ENCODE results near the gene SETBP1. TPM values are rescaled to one million over a fixed set of nuclear protein-coding genes. Genes with fewer than 3 reads are reported as not detected.

SETBP1 gene
- total RNA-seq, 1 donor from 2014 or later: 42.0 TPM

DNA sequence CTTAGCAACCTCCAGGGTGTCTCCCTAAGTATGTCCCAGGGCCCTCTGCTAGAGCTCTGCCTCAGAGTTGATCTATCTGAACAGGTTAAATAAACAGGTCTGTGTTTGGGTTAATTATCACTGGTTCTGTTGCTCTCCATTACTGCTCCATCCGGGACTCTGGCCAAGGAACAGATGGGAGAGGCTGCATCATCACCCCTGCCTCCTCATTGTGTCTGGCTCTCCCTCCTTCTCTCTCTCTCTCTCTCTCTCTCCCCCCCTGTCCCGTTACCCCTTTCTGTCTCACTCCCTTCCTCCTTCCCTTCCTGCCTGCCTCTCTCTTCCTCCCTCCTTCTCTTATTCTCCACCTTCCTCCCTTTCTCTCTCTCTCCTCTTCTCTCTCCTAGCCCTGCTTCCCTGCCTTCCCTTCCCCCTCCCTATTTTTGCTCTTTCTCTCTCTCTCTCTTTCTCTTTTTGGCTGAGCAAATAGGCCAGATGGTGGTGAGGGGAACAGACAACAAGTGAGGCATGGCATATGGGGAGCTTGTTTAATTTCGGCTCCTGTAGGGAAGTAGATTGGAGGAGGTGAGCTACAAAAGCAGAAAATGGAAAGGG is 62.1 kb downstream of the SETBP1 start:
- H3K4me1 Mint-ChIP-seq (ENCODE audit: low read depth): peaks cover 17% of the 10 kb centered on the region
- no peaks in the 10 kb centered on the region for H3K9me3 Mint-ChIP-seq
- no peak overlapping the region for H3K4me3 Mint-ChIP-seq
- peaks cover 29% of the 10 kb centered on the region for H3K36me3 Mint-ChIP-seq (ENCODE audit: low read depth)
- peaks cover 18% of the 10 kb centered on the region for H3K27me3 Mint-ChIP-seq (ENCODE audit: insufficient read depth)
- intact Hi-C loops (cut with micrococcal nuclease): no loop called here
- H3K27ac Mint-ChIP-seq: no peak overlapping the region
- DNase-seq (ENCODE audit: low spot score): no peak

DNA sequence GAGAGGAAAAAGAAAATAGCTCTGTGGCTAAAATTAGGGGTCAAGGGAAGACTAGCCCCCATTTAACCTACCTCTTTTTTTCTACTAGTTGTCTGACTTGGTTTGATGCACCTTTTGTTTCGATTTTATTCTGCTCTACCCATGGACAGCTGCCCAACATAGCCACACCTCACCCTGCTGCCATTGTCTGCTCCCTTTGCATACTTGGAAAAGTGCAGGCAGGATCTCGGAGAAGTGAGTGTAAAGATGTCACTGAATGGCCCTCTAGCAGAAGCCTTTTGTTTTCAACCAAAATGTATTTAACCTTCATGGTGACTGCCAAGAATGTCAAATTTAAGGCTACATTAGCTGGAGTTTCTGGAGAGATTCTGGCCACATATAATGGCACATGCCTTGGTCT is 62.9 kb downstream of the SETBP1 start:
- intact Hi-C loops (cut with micrococcal nuclease): no loop called here
- H3K4me1 Mint-ChIP-seq (ENCODE audit: low read depth): peaks cover 17% of the 10 kb centered on the region
- no peak for DNase-seq (ENCODE audit: low spot score)
- peaks cover 18% of the 10 kb centered on the region for H3K27me3 Mint-ChIP-seq (ENCODE audit: insufficient read depth)
- H3K27ac Mint-ChIP-seq: no peak overlapping the region
- H3K9me3 Mint-ChIP-seq: no peaks in the 10 kb centered on the region
- peaks cover 24% of the 10 kb centered on the region for H3K36me3 Mint-ChIP-seq (ENCODE audit: low read depth)
- H3K4me3 Mint-ChIP-seq: no peak overlapping the region

DNA sequence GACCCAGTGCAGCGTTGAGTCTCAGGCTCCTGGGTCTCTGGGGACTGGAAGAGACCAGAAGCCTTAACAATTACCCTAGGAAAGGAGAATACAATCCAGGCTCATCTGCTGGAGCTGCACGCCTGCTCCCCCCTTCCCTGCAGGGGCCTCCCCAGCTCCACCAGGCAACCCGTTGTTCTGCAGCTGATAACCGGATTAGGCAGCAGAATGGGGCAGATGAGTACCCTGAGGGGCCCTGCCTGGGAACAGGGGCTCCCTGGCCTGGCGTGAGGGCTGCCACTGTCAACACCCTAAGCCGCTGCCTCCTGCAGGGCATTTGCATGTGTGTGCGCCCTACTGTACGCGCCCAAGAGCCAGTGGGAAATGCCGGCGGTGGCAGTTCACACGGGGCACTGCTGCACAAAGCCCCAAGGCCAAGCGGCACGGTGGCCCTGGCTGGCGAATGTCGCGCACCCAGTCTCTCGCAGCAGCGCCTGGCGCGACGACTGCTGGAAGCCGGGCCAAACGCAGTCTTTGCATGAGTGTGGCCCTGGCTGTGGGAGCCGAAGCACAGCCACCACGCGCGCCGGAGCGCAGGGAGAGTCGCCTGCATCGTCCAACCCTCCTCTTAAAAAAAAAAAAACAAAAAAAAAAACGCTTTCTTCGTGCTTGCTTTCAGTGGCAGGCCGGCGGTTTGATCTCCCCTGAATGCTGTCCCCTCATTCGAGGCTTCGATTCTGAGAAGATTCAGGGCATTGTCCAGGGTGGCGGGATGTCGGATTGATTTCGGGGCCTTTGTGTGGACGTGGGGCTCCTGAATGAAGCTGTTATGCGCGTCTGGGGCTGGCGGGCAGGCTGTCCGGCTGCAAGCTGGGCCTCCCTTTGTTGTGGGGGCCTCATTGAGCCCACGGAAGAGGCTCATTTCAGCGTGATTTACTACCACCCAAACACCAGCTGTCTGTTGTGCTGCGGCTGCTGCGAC is 63.8 kb downstream of the SETBP1 start:
- no peak overlapping the region for H3K27ac Mint-ChIP-seq
- intact Hi-C loops (cut with micrococcal nuclease): no loop called here
- peaks cover 17% of the 10 kb centered on the region for H3K4me1 Mint-ChIP-seq (ENCODE audit: low read depth)
- no peak for DNase-seq (ENCODE audit: low spot score)
- peaks cover 18% of the 10 kb centered on the region for H3K27me3 Mint-ChIP-seq (ENCODE audit: insufficient read depth)
- H3K4me3 Mint-ChIP-seq: no peak overlapping the region
- H3K36me3 Mint-ChIP-seq (ENCODE audit: low read depth): peaks cover 19% of the 10 kb centered on the region
- no peaks in the 10 kb centered on the region for H3K9me3 Mint-ChIP-seq

- Mint-ChIP-seq H3K4me3 (no peak overlapping the region), H3K27ac (no peak overlapping the region), H3K4me1 (ENCODE audit: low read depth) (peaks cover 37% of the 10 kb centered on the region), H3K9me3 (peaks cover 9% of the 10 kb centered on the region), H3K36me3 (ENCODE audit: low read depth) (peaks cover 13% of the 10 kb centered on the region), H3K27me3 (ENCODE audit: insufficient read depth) (peaks cover 18% of the 10 kb centered on the region)
- DNase-seq (ENCODE audit: low spot score): no peak
- intact Hi-C loops (cut with micrococcal nuclease): no loop called here
These were observed 66.5 kb downstream of the SETBP1 start for GRCh38 chr18:44747157-44747556.

- no peak overlapping the region for H3K4me3 Mint-ChIP-seq
These were observed 67.9 kb downstream of the SETBP1 start for GRCh38 chr18:44748582-44748981.

GRCh38 chr18:44750774-44751173 is 70.1 kb downstream of the SETBP1 start:
- peaks cover 39% of the 10 kb centered on the region for H3K4me1 Mint-ChIP-seq (ENCODE audit: low read depth)
- peaks cover 10% of the 10 kb centered on the region for H3K27me3 Mint-ChIP-seq (ENCODE audit: insufficient read depth)
- H3K36me3 Mint-ChIP-seq (ENCODE audit: low read depth): peaks cover 19% of the 10 kb centered on the region
- intact Hi-C loops (cut with micrococcal nuclease): no loop called here
- no peak overlapping the region for H3K4me3 Mint-ChIP-seq
- DNase-seq (ENCODE audit: low spot score): no peak
- no peak overlapping the region for H3K27ac Mint-ChIP-seq
- peaks cover 9% of the 10 kb centered on the region for H3K9me3 Mint-ChIP-seq

More at GRCh38 chr18:44748582-44748981, 67.9 kb downstream of the SETBP1 start:
- DNase-seq (ENCODE audit: low spot score): no peak
- Mint-ChIP-seq H3K9me3 (peaks cover 9% of the 10 kb centered on the region), H3K27me3 (ENCODE audit: insufficient read depth) (peaks cover 11% of the 10 kb centered on the region), H3K36me3 (ENCODE audit: low read depth) (peaks cover 18% of the 10 kb centered on the region), H3K27ac (no peak overlapping the region), H3K4me1 (ENCODE audit: low read depth) (peaks cover 33% of the 10 kb centered on the region)
- intact Hi-C loops (cut with micrococcal nuclease): no loop called here

DNA sequence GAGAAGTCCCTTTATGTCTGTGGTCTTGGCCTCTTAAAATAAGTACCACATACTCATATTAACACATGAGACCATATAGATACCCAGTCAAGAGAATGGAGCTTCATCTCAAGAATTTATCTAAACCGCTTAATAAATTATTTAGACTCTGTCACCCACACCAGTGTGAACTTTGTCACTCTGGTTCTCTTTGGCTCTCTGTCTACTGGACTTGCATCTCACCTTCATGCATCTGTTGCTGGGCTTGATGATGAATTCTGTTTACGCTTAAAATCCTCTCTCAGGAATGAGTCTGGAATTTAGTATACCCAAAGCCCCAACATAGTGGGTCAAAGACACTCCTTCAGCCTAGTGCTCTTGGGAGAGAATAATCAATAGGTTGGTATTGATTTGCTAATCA is 73.9 kb downstream of the SETBP1 start:
- intact Hi-C loops (cut with micrococcal nuclease): no loop called here
- H3K9me3 Mint-ChIP-seq: peaks cover 9% of the 10 kb centered on the region
- H3K4me1 Mint-ChIP-seq (ENCODE audit: low read depth): peaks cover 56% of the 10 kb centered on the region
- peaks cover 10% of the 10 kb centered on the region for H3K27me3 Mint-ChIP-seq (ENCODE audit: insufficient read depth)
- peaks cover 21% of the 10 kb centered on the region for H3K36me3 Mint-ChIP-seq (ENCODE audit: low read depth)
- H3K4me3 Mint-ChIP-seq: no peak overlapping the region
- no peak overlapping the region for H3K27ac Mint-ChIP-seq
- no peak for DNase-seq (ENCODE audit: low spot score)

DNA sequence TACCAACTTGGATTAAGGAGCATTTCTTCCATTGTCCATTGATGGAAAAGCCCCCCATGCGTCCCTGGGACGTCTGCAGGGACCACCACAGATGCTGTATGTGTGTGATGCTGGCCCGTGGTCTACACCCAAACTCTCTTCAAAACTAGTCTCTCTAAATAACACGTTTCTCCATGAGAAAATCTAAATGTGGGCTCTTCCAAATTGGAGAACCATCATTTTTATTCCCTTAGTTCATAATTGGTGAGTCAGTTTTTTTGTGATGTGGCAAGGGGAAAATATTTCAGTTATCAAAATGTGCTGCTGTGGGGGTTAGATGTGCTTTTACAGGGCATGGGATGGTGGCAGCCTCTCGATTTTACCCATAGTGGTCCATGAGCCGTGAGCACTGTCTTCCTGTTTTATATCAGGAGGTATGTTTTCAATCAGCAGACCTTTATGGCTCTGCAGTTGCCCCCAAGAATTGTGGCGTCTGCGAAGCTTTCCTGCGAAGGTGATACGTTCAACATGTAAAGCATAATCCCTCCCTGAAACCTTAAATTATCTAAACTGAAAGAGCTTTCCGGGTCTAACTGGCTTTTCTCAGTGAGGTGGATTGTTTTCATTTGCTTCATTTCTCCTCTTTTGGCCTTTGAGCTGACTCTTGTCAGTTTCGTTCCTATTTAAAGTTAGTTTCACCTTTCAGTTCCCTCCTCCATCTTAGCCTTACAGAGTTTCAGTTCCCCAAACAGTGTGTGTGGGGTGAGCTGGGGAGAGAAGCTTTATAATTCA is 78.4 kb downstream of the SETBP1 start:
- H3K9me3 Mint-ChIP-seq: peaks cover 10% of the 10 kb centered on the region
- H3K4me1 Mint-ChIP-seq (ENCODE audit: low read depth): peaks cover 51% of the 10 kb centered on the region
- peaks cover 5% of the 10 kb centered on the region for H3K27me3 Mint-ChIP-seq (ENCODE audit: insufficient read depth)
- peak overlapping the region; percentile 98 for H3K27ac Mint-ChIP-seq
- DNase-seq (ENCODE audit: low spot score): peak; percentile 14
- peak overlapping the region; percentile 75 for H3K4me3 Mint-ChIP-seq
- intact Hi-C loops (cut with micrococcal nuclease): loop anchor here (2.0 kb wide), 1 partner anchor 80 kb away; no protein-coding TSS in a partner anchor
- H3K36me3 Mint-ChIP-seq (ENCODE audit: low read depth): peaks cover 23% of the 10 kb centered on the region

DNA sequence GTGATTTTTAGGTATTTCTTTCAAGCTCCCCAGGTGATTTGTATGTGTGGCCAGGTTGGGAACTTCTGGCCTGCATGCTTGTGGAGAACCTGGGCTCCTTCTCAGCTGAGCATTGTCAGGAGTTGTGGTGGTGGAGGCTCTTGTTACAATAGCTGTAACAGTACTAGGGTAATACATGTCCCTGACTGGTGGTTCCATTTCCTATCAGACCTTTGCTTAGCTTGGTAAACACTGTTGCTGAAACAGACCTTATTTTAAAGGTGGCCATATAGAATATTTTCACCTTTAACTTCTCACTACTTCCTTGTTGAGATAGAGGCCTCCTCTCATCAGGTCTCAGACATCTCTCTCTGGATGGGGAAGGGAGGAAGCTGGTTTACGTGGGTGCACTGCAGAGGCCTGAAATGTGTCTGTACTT is 79.2 kb downstream of the SETBP1 start:
- DNase-seq (ENCODE audit: low spot score): peak; percentile 2
- H3K36me3 Mint-ChIP-seq (ENCODE audit: low read depth): peaks cover 26% of the 10 kb centered on the region

DNA sequence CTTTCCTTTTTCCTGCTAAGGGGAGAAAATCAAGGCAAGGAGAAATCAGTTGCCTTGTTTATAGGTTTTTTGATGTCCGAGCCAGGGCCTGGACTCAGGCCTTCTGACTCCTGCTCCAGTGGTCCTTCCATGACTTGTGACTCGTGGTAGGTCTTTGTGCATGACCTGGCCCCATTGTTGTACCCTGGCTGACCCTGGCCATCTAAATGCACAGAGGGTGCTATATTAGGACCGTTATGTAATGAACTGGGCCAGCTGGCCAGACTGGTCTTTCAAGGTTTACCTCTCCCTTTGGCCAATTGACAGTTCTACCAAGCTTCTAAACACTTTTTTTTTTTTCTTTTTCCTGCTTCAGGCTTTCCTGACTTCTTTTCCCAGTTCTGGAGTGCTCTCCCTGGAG is 81.1 kb downstream of the SETBP1 start:
- Mint-ChIP-seq H3K36me3 (ENCODE audit: low read depth) (peaks cover 30% of the 10 kb centered on the region), H3K4me1 (ENCODE audit: low read depth) (peaks cover 43% of the 10 kb centered on the region), H3K27me3 (ENCODE audit: insufficient read depth) (peaks cover 12% of the 10 kb centered on the region), H3K4me3 (no peak overlapping the region), H3K9me3 (peaks cover 13% of the 10 kb centered on the region), H3K27ac (peak overlapping the region; percentile 40)
- intact Hi-C loops (cut with micrococcal nuclease): no loop called here
- no peak for DNase-seq (ENCODE audit: low spot score)

More for the DNA sequence above, 79.2 kb downstream of the SETBP1 start:
- intact Hi-C loops (cut with micrococcal nuclease): loop anchor here (1.0 to 2.0 kb wide), 6 partner anchors 31 to 127 kb away; partner anchors contain the start of gene SETBP1
- peaks cover 6% of the 10 kb centered on the region for H3K27me3 Mint-ChIP-seq (ENCODE audit: insufficient read depth)
- peaks cover 48% of the 10 kb centered on the region for H3K4me1 Mint-ChIP-seq (ENCODE audit: low read depth)
- peaks cover 13% of the 10 kb centered on the region for H3K9me3 Mint-ChIP-seq
- peak overlapping the region; percentile 75 for H3K4me3 Mint-ChIP-seq
- peak overlapping the region; percentile 98 for H3K27ac Mint-ChIP-seq

DNA sequence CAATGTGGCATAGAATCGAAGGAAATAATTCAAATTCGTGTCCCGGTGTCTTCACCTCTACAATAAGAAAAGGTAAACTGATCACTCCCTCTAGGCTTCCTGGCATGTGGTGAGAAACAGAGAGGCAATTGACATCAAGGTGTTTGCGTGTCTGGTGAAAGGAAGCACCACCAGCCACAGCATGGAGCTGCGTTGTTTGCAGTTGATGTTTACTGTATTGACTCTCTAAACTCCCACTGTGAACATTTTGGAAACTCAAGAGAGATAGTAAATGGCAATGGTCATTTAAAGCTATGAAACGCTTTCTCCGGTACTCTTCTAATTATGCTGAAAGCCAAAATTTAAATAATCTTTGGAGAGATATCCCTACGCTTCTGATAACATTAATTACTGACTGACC is 82.6 kb downstream of the SETBP1 start:
- no peak overlapping the region for H3K27ac Mint-ChIP-seq
- H3K9me3 Mint-ChIP-seq: peaks cover 13% of the 10 kb centered on the region
- no peak for DNase-seq (ENCODE audit: low spot score)
- H3K4me1 Mint-ChIP-seq (ENCODE audit: low read depth): peaks cover 32% of the 10 kb centered on the region
- H3K27me3 Mint-ChIP-seq (ENCODE audit: insufficient read depth): peaks cover 11% of the 10 kb centered on the region
- H3K4me3 Mint-ChIP-seq: no peak overlapping the region
- intact Hi-C loops (cut with micrococcal nuclease): no loop called here
- peaks cover 29% of the 10 kb centered on the region for H3K36me3 Mint-ChIP-seq (ENCODE audit: low read depth)

DNA sequence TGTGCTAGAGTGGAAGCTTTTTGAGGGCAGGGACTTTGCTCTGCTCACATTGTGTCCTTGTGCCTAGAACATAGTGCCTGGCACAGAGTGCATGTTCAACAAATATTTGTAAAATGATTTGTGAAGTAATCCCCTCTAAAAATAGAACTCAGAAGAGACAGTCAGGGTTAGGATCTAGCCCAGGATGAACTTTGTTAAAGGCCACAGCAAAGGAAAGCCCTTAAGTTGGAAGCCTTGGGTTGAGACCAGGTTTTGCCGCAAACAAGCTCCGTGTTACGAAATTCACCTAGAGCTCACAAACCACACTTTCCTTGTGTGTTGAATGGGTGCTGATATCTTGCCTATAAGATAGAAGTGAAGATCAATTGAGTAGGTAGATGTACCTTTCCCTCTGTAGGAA is 84.2 kb downstream of the SETBP1 start:
- Mint-ChIP-seq H3K4me3 (no peak overlapping the region), H3K9me3 (peaks cover 13% of the 10 kb centered on the region), H3K27ac (no peak overlapping the region), H3K36me3 (ENCODE audit: low read depth) (peaks cover 30% of the 10 kb centered on the region), H3K27me3 (ENCODE audit: insufficient read depth) (peaks cover 11% of the 10 kb centered on the region), H3K4me1 (ENCODE audit: low read depth) (peaks cover 17% of the 10 kb centered on the region)
- no peak for DNase-seq (ENCODE audit: low spot score)
- intact Hi-C loops (cut with micrococcal nuclease): no loop called here

Data from activated T-helper 1 cell treated with anti-CD3 and anti-CD28 coated beads, Interleukin-12 subunit alpha, Interleukin-12 subunit beta, Interleukin-2, Interleukin-4 antibody, amounts not matched to agents 30 ng/mL and 10 ng/mL and 1 ng/mL, durations not matched to agents 14 hours and 24 hours and 36 hours (primary cell).